ENCODE measurements around the gene TBCD. TPM values are rescaled to one million over a fixed set of nuclear protein-coding genes. Genes with fewer than 3 reads are reported as not detected.
A peak's percentile ranks its signal among the peaks of the same experiment; 100 is the strongest.

Gene TBCD
- total and polyA plus RNA-seq, 9 of the 15 experiments (the other 6 are each of a cell fraction or from before 2014, with no cell fraction given), result 8.9 to 98.5 (median 28.0) TPM

DNA sequence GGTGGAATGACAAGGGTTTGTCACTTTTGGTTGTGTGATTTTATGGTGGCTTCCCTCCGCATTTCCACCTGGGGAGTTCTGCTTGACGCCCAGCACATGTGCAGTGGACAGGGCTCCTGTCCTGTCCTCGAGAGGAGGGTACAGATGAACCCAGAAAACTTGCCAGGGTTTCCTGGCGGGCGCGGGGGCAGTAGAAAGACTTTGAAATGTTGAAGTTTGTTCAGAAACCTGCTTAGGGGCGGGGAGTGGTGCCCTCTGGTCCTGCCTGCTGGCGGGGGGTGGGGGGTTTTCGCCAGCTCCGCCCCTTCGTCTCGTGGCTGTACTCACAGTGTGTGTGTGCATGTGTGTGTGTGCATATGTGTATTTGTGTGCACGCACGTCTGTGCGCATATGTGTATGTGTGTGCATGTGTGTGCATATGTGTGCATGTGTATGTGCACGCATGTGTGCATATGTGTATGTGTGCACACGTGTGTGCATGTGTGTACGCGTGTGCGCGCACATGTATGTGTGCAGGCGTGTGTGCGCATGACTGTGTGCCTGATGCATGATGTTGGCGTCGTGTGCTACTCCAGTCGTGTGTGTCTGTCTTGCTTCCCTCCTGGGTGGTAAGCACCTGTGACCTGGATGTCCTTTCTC, 28.6 kb upstream of the TBCD start (continued):
- TF ChIP-seq ARID2 (IDR thresholded peaks at IDR 0.05) (peak; percentile 89; the same call in 1 of the 2 replicates), POLR2G (IDR thresholded peaks at IDR 0.05; ENCODE audit: low read depth, low read length) (0 out of 2 replicates have a peak, but pooled peaks have one; percentile 25), TSC22D4 (tag; IDR thresholded peaks at IDR 0.05) (no peak), NCOR1 (IDR thresholded peaks at IDR 0.05) (peak; percentile 10; the same call in 1 of the 2 replicates), CBFA2T3 (IDR thresholded peaks at IDR 0.05) (peak; percentile 21; the same call in 1 of the 2 replicates), ZNF143 (CRISPR knock-in tag; IDR thresholded peaks at IDR 0.05) (no peak), ZNF282 (CRISPR knock-in tag; IDR thresholded peaks at IDR 0.05) (no peak), HMG20A (CRISPR knock-in tag; conservative IDR thresholded peaks at IDR 0.05) (no peak), ZNF232 (CRISPR knock-in tag; IDR thresholded peaks at IDR 0.05) (no peak), MXI1 (IDR thresholded peaks at IDR 0.05; ENCODE audit: low read depth, low read length) (no peak; the same call in 1 of the 2 replicates), MED1 (CRISPR knock-in tag; IDR thresholded peaks at IDR 0.05; ENCODE audit: borderline replicate concordance) (0 out of 2 replicates have a peak, but pooled peaks have one; percentile 27), LEF1 (IDR thresholded peaks at IDR 0.05) (peak; percentile 25; the same call in 1 of the 2 replicates), FOXA1 (IDR thresholded peaks at IDR 0.05; ENCODE audit: borderline replicate concordance) (no peak), KDM1A (IDR thresholded peaks at IDR 0.05) (peak in 1 of 2 experiments; percentile 99; a peak in 2 of 4 replicates), ZNF3 (CRISPR knock-in tag; IDR thresholded peaks at IDR 0.05) (no peak), PHF20 (IDR thresholded peaks at IDR 0.05; ENCODE audit: partially characterized antibody) (peak; percentile 70), SMARCE1 (IDR thresholded peaks at IDR 0.05) (no peak), PCBP1 (IDR thresholded peaks at IDR 0.05; ENCODE audit: low read depth, low read length, poor library complexity, severe bottlenecking) (no peak)
